GM21526 (cell line): Measurements from ENCODE around the gene BSG.
"Not testable (repeated sequence)": the region's sequence is repeated elsewhere in the genome, so short reads cannot be mapped to it uniquely, and the experiment has no call there.

Source experiments
- ATAC-seq: cut with Tn5 transposase; IDR thresholded peaks from one replicate; pipeline ENCODE4 v1.9.1; 2021; ENCODE audit warnings: moderate library complexity; ENCODE audit not compliant: unreplicated experiment, low FRiP score

BSG gene

GRCh38 chr19:617551-618246 is 45.3 kb downstream of the BSG start:
- ATAC-seq = no peak

DNA sequence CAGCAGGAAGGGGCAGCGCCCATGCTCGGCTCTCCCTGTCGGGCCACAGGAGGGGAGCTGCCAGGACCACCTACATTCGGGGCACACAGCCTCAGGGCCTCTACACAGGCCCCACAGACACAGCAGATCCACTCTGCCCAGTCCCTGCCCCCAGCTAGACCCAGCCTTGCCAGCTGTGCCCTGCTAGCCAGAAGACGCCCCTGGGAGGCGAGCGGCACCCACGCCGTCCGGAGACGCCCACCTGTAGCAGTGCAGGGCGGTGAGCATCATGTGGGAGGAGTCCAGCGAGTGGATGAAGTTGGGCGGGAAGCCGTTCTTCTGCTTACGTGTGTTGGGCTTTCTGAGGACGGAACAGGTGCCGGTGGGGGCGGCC is 45.8 kb downstream of the BSG start:
- no peak for ATAC-seq

DNA sequence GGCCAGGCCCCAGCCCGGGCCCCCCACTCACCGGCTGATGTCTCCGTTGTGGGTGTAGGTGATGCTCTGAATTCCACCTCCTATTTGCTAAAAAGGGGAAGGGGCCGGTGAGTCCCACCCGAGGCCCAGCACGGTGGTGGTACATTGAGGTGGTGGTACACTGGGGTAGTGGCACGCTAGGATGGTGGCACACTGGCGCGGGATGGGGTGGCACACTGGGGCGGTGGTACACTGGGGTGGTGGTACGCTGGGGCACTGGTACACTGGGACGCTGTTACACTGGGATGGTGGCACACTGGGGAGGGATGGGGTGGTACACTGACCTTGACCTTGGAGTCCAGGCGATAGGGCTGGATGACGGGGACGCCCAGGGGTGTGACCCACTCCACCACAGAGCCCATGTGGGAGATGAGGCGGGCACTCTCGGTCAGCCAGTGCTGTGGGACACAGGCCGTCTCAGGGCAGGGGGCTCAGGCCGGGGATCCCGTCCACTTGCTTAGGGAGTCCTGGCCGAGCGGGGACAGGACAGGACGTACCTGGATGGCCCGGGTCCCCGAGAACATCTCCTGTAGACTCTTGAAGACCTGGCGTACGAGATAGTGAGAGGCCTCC is 46.4 kb downstream of the BSG start:
- ATAC-seq = no peak

GRCh38 chr19:619286-620002 is 47.0 kb downstream of the BSG start:
- no peak for ATAC-seq

DNA sequence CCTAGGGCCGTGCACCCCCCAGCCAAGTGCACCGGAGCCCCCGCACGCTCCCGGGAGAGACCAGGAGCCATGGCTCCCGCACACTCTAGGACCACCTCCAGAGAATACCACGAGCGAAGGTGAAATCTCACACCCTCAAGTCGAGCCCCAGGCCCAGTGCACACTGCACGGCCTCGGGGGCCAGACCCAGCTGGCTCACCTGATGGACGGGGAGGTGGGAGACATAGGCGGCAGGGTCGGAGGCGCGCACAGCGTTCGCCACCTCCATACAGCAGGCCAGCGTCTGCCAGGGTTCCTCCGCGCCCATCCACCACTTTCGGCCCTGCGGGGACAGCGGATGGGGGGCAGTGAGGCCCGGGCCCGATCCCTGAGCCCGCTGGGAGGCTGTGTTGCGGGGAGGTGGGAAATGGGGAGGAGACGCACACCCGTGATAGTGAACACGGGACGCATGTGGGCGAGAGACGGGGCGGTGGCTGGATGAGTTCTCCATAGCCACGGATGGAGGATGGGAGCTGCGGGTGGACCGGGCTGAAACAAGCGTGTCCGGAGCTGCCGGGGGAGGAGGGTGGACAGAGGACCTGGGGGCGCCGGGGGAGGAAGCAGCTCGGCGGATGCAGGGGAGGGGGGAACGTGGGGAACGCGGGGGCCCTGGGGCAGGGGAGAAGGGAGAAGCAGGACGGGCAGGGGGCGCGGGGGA is 47.9 kb downstream of the BSG start:
- ATAC-seq = no peak

DNA sequence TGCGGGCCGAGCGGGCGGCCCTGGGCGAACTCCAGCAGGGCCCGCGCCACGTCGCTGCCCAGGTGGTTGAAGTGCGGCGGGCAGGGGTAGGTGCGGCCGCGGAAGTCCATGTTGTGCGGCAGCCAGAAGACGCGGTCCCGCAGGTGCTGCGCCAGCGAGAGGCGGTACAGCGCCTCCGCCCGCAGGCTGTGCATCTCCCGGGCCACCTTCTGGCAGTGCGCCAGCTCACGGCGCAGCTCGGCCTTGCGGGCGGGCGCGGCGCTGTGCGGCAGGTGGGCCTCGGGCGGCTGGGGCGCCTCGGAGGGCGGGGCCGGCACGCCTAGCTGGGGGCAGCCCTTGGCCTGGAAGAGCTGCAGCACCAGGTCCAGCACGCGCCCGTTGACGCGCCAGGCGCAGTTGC is 48.8 kb downstream of the BSG start:
- ATAC-seq = not testable (repeated sequence)

DNA sequence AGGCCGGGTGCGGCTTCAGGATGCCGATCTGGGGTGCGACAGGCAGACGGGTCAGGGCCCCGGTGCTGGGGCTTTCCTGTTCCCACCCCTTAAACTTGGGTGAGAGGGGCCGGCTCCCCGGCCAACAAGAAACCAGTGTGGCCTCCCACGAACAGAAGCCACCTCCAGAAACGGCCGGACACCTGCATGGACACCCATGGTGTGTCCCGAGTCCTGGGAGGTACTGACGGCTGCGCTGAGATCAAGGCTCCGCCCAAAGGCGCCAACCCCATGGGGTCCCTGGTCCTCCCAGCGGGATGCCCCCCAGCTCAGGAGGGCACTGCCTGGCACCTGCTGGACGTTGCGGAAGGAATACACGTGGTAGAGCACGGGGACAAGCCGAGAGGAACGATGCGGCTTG is 49.4 kb downstream of the BSG start:
- ATAC-seq = no peak

DNA sequence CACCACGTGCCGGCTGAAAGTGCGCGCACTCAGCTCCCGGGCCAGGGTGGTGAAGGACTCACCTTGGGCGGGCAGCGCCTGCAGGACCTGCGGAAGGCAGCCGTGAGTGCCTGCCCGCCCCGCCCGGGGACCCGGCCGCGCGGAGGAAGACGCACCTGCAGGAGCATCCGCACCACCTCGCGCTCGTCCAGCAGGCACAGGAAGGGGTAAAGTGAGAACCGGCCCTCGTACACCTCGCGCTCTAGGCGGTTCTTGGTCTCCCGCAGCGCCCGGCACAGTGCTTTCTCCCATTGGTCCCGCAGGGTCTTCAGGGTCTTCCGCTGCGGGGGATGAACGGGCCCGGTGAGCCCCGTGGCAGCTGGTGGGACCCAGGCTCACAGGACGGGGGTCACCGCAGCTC is 50.3 kb downstream of the BSG start:
- no peak for ATAC-seq

- ATAC-seq = no peak
Measured at GRCh38 chr19:623175-623916, 51.0 kb downstream of the BSG start.

DNA sequence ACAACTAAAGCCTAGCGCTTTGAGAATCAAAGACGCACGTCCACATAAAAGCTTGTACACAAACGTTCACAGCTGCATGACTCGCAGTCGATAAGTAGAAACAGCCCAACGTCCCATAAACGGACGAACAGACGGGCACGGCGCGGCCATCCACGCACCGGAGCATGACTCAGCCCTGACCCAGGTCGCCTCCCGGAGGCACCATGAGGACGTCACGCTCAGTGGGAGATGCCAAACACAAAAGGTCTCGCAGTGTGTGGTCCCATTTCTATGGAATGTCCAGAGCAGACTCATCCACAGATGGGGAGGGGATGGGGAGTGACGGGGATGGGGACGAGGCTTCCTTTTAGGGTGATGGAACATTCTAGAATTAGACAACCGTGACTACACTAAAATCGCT is 51.6 kb downstream of the BSG start:
- no peak for ATAC-seq

DNA sequence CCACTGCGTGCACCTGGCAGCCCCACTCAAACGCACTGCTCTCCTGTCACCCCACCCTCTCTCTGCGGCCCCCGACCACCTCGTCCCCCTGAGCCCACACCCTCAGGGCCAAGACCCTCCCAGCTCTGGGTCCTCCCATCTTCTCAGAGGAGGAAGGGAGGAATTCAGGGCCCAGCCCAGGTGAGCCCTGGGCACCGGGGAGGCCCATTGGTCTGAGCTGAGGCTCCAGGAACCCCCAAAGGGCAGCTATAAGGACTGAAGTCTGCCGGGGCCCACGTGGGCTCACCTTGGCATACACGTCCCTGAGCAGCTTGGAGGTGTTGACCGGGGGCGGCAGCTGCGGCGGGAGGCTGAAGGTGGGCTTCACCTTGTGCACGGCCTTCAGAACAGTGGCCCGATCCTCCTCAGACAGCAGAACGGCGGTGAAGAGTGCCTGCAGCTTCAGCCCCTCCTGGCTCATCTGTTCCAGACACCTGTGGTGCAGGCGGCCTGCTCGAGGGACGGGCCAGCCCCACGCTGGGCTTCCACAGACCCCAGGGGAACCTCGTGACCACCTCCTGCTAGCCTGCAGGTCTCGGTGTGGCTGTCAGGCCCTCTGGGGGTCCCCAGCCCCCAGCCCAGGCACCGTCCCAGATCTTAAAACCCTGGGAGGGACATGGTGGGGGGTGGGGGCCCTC is 52.2 kb downstream of the BSG start:
- no peak for ATAC-seq

DNA sequence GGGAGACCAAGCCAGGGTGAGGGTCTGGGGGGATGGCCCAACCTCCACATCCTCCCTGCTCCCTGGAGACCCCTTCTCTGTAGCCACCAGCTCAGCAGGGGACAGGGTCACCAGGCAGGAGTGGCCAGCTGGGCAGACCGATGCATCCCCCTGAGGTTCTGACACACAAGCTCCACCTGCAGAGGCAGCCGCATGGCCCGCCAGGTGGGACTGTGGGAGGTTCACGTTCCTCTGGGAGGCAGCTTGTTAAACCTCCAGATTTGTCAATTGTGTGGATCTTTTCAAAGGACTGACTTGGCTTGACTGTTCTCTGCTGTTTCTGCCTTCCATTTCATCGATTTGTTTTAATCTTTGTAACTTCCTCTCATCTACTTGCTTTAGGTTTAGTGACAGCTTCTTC is 52.9 kb downstream of the BSG start:
- no peak for ATAC-seq

DNA sequence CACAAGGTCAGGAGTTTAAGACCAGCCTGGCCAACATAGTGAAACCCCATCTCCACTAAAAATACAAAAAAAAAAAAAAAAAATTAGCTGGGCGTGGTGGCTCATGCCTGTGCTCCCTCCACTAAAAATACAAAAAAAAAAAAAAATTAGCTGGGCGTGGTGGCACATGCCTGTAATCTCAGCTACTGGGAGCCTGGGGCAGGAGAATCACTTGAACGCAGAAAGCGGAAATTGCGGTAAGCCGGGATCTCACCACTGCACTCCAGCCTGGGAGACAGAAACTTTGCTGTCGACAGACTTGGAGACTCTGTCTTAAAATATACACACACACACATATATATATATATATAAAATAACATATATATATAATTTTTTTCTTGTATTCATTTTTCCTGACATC is 54.2 kb downstream of the BSG start:
- not testable (repeated sequence) for ATAC-seq

DNA sequence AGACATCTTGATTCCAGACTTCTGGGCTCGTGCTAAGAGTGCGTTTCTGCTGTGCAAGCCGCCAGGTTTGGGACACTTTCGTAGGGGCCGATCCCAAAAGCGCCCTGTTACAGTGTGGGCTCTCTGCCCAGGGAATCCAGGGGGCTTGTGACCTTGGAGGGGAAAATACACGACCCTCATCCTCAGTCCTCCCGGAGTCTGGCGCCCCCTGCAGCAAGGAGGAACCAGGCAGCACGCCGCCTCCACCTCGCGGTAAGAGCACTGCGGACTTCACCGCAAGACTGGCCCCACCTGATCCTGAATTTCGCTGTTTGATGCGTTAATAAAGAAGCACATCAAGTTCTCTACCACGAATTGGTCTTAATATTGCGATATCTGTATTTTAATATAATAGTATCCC is 55.8 kb downstream of the BSG start:
- no peak for ATAC-seq

- ATAC-seq = not testable (repeated sequence)
Measured at GRCh38 chr19:629515-629914, 57.1 kb downstream of the BSG start.

DNA sequence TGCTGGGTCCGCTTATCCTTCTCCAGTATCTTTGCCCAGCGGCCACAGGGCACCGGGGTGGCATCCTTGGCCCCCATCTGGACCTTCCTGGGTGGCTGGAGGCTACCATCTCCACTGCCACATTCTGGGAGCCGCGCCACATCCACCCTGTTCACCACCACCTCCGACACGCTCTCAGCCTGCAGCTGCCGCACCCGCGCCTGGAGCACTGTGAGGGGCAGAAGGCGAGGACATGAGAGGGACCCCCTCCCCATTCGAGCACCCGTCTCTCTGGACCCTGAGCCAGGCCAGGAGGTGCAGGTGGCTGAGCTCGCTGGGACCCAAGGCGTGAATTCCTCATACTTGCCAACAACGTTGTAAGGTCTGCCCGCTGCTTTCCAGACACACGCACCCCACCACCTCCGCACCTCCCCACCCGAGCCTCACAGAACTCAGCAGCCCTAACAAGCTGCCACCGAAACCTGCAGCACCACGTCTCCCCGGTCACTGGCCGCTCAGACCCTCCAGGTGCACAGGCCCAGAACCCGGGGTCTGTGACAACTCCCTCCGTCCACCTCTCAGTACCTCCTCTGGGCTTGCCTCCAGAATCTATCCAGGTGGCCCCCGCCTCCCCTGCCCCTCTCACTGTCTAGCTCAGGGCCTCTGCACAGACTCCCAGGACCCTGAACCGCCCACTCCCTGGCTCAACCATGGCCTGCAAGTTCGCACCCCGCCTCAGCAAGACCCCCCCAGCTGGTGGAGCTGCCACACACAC is 57.7 kb downstream of the BSG start:
- ATAC-seq = no peak

GRCh38 chr19:632579-633067 is 60.2 kb downstream of the BSG start:
- ATAC-seq = no peak
